ENCODE data around the gene GLP2R. TPM values are rescaled to one million over a fixed set of nuclear protein-coding genes. Genes with fewer than 3 reads are reported as not detected.

Gene GLP2R
- total and polyA plus RNA-seq, 2 experiments from 2014 or later = not detected

DNA sequence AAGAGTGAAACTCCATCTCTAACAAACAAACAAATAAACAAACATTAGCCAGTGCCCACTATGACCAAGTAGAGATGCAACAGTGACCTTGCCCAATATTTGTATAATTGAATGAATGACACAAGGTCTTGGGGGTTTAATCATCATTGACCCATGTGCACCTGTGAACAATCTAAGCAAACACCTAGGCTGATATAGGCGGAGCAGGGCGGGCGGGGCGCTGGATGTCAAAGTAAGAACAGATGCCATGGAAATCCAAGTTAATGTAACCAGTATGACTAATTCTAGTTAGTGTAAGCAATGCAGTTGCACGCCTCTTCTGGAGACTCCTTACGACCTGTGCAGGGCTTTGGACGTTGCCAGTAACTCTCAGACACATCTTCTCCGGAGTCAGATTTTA is 61.8 kb downstream of the GLP2R start:
- H3K36me3 ChIP-seq (ENCODE audit: low read depth) = no peaks in the 10 kb centered on the region
- no peak overlapping the region for H3K27ac ChIP-seq
- no peak overlapping the region for H2AFZ ChIP-seq
- no peaks in the 10 kb centered on the region for H4K20me1 ChIP-seq (ENCODE audit: insufficient read depth)
- no peaks in the 10 kb centered on the region for H3K4me1 ChIP-seq (ENCODE audit: insufficient read depth)
- no peaks in the 10 kb centered on the region for H3K9me2 ChIP-seq (ENCODE audit: insufficient read depth)
- H3K9me3 ChIP-seq (ENCODE audit: low read depth) = peaks cover 3% of the 10 kb centered on the region
- no peak for DNase-seq
- no peak overlapping the region for H3K9ac ChIP-seq
- in situ Hi-C loops (cut with MboI) = no loop called here
- H3K79me2 ChIP-seq (ENCODE audit: insufficient read depth) = no peaks in the 10 kb centered on the region
- H3K4me3 ChIP-seq = no peak overlapping the region
- H3K27me3 ChIP-seq (replicated peaks; ENCODE audit: insufficient read depth) = no peaks in the 10 kb centered on the region; the same call in 1 of the 2 replicates
- no peak overlapping the region for H3K4me2 ChIP-seq (ENCODE audit: unreplicated experiment)
- 83 to 91% methylated on average over 8 of the region's 8 CpGs for WGBS, 2 experiments (ENCODE audit: low coverage in 1 of 2, low lambda C conversion rate in 2 of 2, missing lambda C conversion rate in 2 of 2)
- no peaks in the 10 kb centered on the region for H3F3A ChIP-seq (ENCODE audit: insufficient read depth)
- TF ChIP-seq EZH2 (IDR thresholded peaks at IDR 0.05; ENCODE audit: insufficient read depth, poor library complexity, severe bottlenecking) (no peak), EZH2phosphoT487 (IDR thresholded peaks at IDR 0.05; ENCODE audit: insufficient read depth, low read depth) (no peak)

DNA sequence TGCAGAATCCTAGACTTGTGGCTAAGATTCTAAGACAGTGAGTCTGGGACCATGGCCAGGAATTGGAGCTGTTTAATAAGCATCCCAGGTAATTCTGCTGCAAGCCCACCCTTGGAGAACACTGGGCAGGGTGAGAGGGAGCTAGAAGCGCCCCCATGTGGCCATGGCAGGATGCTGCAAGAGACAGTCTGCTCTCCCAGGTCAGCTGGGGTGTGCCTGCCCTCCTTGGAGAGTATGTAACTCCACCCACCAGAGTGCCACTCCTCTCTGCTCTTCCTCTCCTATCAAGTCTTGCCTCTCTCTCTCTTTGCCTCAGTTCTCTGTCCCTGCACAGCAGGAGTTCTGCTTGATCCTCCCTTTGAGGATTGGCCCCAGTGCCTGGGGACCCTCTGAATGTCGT is 64.4 kb downstream of the GLP2R start:
- WGBS, 2 experiments (ENCODE audit: low coverage in 1 of 2, low lambda C conversion rate in 2 of 2, missing lambda C conversion rate in 2 of 2) = 48 to 50% methylated on average over 2 of the region's 2 CpGs
- H2AFZ ChIP-seq = no peak overlapping the region

DNA sequence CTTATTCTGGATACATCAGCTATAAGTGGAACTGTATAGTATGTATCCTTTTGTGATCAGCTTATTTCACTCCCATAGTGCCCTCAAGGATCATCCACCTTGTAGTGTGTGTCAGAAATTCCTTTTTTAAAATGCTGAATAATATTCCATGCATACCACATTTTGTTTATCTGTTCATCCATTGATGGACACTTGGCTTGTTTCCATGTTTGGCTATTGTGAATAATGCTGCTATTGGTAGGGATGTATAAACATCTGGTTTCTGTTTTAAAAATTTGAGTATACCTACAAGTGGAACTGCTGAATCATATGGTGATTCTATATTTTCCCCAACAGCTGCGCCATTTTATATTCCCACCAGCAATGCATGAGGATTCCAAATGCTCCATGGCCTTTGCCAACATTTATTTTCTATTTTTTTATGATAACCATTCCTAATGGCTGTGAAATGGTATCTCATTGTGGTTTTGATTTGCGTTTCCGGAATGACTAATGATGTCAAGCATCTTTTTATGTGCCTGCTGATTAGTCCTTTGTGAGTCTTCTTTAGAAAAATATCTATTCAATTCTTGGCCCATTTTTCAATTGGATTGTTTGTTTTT is 67.8 kb downstream of the GLP2R start:
- H3K9ac ChIP-seq = no peak overlapping the region
- no peaks in the 10 kb centered on the region for H3K36me3 ChIP-seq (ENCODE audit: low read depth)
- H3K4me3 ChIP-seq = no peak overlapping the region
- peaks cover 9% of the 10 kb centered on the region for H3K4me1 ChIP-seq (ENCODE audit: insufficient read depth)
- no peak overlapping the region for H2AFZ ChIP-seq
- no peaks in the 10 kb centered on the region for H3K79me2 ChIP-seq (ENCODE audit: insufficient read depth)
- H3K27ac ChIP-seq = no peak overlapping the region
- H3K27me3 ChIP-seq (replicated peaks; ENCODE audit: insufficient read depth) = no peaks in the 10 kb centered on the region; the same call in 1 of the 2 replicates
- H3F3A ChIP-seq (ENCODE audit: insufficient read depth) = peaks cover 10% of the 10 kb centered on the region; the same call in 1 of the 2 replicates
- TF ChIP-seq EZH2phosphoT487 (IDR thresholded peaks at IDR 0.05; ENCODE audit: insufficient read depth, low read depth) (no peak), EZH2 (IDR thresholded peaks at IDR 0.05; ENCODE audit: insufficient read depth, poor library complexity, severe bottlenecking) (no peak)
- no peak overlapping the region for H3K4me2 ChIP-seq (ENCODE audit: unreplicated experiment)
- DNase-seq = peak; percentile 47
- H3K9me2 ChIP-seq (ENCODE audit: insufficient read depth) = no peaks in the 10 kb centered on the region
- no peaks in the 10 kb centered on the region for H3K9me3 ChIP-seq (ENCODE audit: low read depth)
- WGBS, 2 experiments (ENCODE audit: low coverage in 1 of 2, low lambda C conversion rate in 2 of 2, missing lambda C conversion rate in 2 of 2) = 13 to 21% methylated on average over 3 of the region's 3 CpGs
- in situ Hi-C loops (cut with MboI) = no loop called here
- no peaks in the 10 kb centered on the region for H4K20me1 ChIP-seq (ENCODE audit: insufficient read depth)

More for the DNA sequence above, 64.4 kb downstream of the GLP2R start:
- no peak for TF ChIP-seq EZH2phosphoT487 (IDR thresholded peaks at IDR 0.05; ENCODE audit: insufficient read depth, low read depth)
- TF ChIP-seq EZH2 (IDR thresholded peaks at IDR 0.05; ENCODE audit: insufficient read depth, poor library complexity, severe bottlenecking) = no peak
- peak; percentile 53 for DNase-seq
- no peaks in the 10 kb centered on the region for H3K9me2 ChIP-seq (ENCODE audit: insufficient read depth)
- no peaks in the 10 kb centered on the region for H3K9me3 ChIP-seq (ENCODE audit: low read depth)
- H3K4me1 ChIP-seq (ENCODE audit: insufficient read depth) = peaks cover 9% of the 10 kb centered on the region
- H3K27me3 ChIP-seq (replicated peaks; ENCODE audit: insufficient read depth) = no peaks in the 10 kb centered on the region; the same call in 1 of the 2 replicates
- H3K27ac ChIP-seq = no peak overlapping the region
- peaks cover 10% of the 10 kb centered on the region; the same call in 1 of the 2 replicates for H3F3A ChIP-seq (ENCODE audit: insufficient read depth)
- in situ Hi-C loops (cut with MboI) = no loop called here
- H4K20me1 ChIP-seq (ENCODE audit: insufficient read depth) = no peaks in the 10 kb centered on the region
- no peaks in the 10 kb centered on the region for H3K79me2 ChIP-seq (ENCODE audit: insufficient read depth)
- no peak overlapping the region for H3K4me2 ChIP-seq (ENCODE audit: unreplicated experiment)
- H3K9ac ChIP-seq = no peak overlapping the region
- H3K36me3 ChIP-seq (ENCODE audit: low read depth) = no peaks in the 10 kb centered on the region
- no peak overlapping the region for H3K4me3 ChIP-seq

DNA sequence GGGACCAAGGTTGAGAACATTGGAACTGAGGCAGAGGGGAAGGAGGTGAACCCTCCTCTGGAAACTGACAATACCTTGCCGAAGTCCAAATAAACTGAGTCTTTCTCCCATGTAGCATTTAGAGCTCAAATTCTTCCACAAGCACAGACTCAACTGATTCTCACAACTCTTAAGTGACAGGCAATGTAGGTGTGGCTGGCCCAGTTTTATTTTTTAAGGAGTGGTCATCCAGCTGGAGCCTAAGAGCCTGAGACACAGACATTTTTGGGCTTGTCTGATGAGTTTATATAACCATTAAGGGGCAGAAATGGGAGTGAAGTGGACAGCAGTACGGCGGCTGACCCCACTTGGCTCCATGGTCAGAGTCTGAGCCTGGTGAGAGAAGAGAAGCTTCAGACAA is 68.5 kb downstream of the GLP2R start:
- Histone ChIP-seq H3K9me2 (ENCODE audit: insufficient read depth) (no peaks in the 10 kb centered on the region), H3K27ac (no peak overlapping the region), H3K36me3 (ENCODE audit: low read depth) (no peaks in the 10 kb centered on the region), H2AFZ (no peak overlapping the region), H4K20me1 (ENCODE audit: insufficient read depth) (no peaks in the 10 kb centered on the region), H3K9me3 (ENCODE audit: low read depth) (no peaks in the 10 kb centered on the region), H3F3A (ENCODE audit: insufficient read depth) (peaks cover 10% of the 10 kb centered on the region; the same call in 1 of the 2 replicates), H3K27me3 (replicated peaks; ENCODE audit: insufficient read depth) (no peaks in the 10 kb centered on the region; the same call in 1 of the 2 replicates), H3K79me2 (ENCODE audit: insufficient read depth) (no peaks in the 10 kb centered on the region), H3K4me1 (ENCODE audit: insufficient read depth) (peaks cover 9% of the 10 kb centered on the region), H3K4me3 (no peak overlapping the region), H3K4me2 (ENCODE audit: unreplicated experiment) (no peak overlapping the region), H3K9ac (no peak overlapping the region)
- WGBS, 2 experiments (ENCODE audit: low coverage in 1 of 2, low lambda C conversion rate in 2 of 2, missing lambda C conversion rate in 2 of 2) = 85 to 92% methylated on average over 3 of the region's 3 CpGs
- no peak for TF ChIP-seq EZH2 (IDR thresholded peaks at IDR 0.05; ENCODE audit: insufficient read depth, poor library complexity, severe bottlenecking)
- no peak for TF ChIP-seq EZH2phosphoT487 (IDR thresholded peaks at IDR 0.05; ENCODE audit: insufficient read depth, low read depth)
- in situ Hi-C loops (cut with MboI) = no loop called here
- no peak for DNase-seq

All from GM23248 (cell line).